ENCODE measurements around the gene RASGEF1B.

The RASGEF1B gene

GRCh38 chr4:81395239-81395638 is 76.5 kb downstream of the RASGEF1B start:
- no peak for DNase-seq (ENCODE audit: low read depth)

- DNase-seq (ENCODE audit: low read depth), result no peak
Observed at GRCh38 chr4:81392164-81392563, 79.5 kb downstream of the RASGEF1B start.

GRCh38 chr4:81389720-81390119 is 82.0 kb downstream of the RASGEF1B start:
- no peak for DNase-seq (ENCODE audit: low read depth)

- DNase-seq (ENCODE audit: low read depth), result no peak
Observed at GRCh38 chr4:81380437-81380836, 91.3 kb downstream of the RASGEF1B start.

- DNase-seq (ENCODE audit: low read depth), result no peak
Observed at GRCh38 chr4:81378386-81378785, 93.3 kb downstream of the RASGEF1B start.

GRCh38 chr4:81377191-81377590 is 94.5 kb downstream of the RASGEF1B start:
- DNase-seq (ENCODE audit: low read depth), result no peak

GRCh38 chr4:81376720-81377119 is 95.0 kb downstream of the RASGEF1B start:
- no peak for DNase-seq (ENCODE audit: low read depth)
